T-helper 1 cell treated with Interleukin-12 subunit alpha and Interleukin-12 subunit beta and Interleukin-4 antibody, amounts not matched to agents 30 ng/mL and 1 ng/mL, for 36 hours (primary cell): Measurements from ENCODE around the gene SIGLEC15. TPM values are rescaled to one million over a fixed set of nuclear protein-coding genes. Genes with fewer than 3 reads are reported as not detected.
"Not testable (repeated sequence)": the region's sequence is repeated elsewhere in the genome, so short reads cannot be mapped to it uniquely, and the experiment has no call there.

Experiments used
- intact Hi-C: fragments of 100-400 bp; cut with micrococcal nuclease; formaldehyde crosslinking; loops from one replicate; pipeline ENCODE4 v1.15.1; 2024
- total RNA-seq: library from RNA; stranded (reverse); gene quantifications from 2 replicates; pipeline ENCODE4 v1.2.3, GENCODE V29; 2022

Gene SIGLEC15
- total RNA-seq, 1 donor from 2014 or later, result not detected

- intact Hi-C loops, result not testable (repeated sequence)
Measured at GRCh38 chr18:45818765-45819164, 6.7 kb upstream of the SIGLEC15 start.

DNA sequence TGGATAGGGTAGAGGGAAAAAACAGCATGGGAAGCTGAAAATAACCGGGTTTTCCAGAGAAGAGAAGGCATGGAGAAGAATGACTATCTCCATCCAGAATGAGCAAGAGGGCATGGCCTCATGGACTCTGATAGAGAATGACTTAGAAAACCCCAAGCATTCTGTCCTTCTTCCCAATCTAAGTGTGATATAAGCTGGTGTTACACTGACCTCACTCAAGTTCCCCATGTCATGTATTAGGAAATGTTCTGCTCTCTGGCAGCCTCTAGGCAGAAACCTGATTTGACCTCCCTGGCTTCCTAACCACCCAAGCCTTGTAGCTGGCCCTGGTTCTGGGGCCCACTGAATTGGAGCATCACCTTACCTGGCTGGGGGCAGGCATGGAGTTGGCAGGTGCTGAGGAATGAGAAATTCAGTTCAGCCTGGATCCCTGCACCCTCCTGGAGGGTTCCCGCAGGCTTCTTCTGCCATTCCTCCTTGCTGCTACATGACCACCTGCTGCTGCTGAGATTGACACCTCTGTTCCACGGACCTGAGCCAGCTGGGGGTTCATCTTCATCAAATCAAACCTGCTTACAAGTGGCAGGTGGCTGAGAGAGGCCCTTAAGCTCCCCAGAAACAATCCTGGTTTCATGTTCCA lies 5.2 kb upstream of the SIGLEC15 start:
- intact Hi-C loops, result no loop called here

DNA sequence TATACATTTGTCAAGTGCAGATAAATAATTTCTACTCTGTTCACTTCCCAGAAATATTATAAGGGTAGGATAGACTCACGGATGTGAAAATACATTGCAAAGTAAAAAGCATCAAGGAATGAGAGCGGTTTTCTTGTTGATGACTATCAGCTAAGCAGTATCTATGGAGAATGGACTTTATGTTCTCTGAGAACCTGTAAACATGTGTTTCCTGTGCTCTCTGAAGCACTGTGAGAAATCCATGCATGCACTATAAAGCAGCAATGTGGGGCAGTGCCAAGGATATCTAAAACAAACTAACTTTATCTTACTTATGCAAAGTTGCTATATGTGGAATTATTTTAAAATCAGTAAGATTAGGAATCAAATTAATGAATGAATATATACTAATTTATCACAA lies 4.4 kb upstream of the SIGLEC15 start:
- intact Hi-C loops, result no loop called here

DNA sequence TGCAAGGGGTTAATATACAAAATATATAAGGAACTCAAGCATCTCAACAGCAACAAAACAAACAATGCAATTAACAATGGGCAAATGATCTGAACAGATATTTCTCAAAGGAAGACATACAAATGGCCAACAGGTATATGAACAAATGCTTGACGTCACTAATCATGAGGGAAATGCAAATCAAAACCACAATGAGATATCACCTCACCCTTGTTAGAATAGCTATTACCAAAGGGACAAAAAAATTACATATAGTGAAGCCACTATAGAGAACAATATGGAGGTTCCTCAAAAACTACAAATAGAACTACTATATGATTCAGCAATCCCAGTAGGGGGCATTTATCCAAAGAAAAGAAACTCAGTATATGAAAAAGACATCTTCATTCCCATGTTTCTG lies 3.8 kb upstream of the SIGLEC15 start:
- intact Hi-C loops, result no loop called here

GRCh38 chr18:45826084-45826483 lies 609 bp downstream of the SIGLEC15 start:
- intact Hi-C loops, result no loop called here

DNA sequence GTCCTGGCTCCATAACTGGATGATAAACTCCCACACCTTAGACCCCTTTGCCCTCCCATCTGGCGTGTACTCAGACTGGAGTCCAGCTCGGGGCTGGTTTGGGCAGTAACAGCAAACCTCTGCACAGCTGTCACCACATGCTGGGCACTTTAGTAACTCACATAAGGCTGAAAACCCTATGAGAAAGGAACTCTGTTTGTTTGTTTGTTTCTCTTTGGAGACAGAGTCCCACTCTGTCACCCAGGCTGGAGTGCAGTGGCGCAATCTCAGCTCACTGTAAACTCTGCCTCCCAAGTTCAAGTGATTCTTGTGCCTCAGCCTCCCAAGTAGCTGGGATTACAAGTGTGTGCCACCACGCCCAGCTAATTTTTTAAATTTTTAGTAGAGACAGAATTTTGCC lies 1.2 kb downstream of the SIGLEC15 start:
- intact Hi-C loops, result not testable (repeated sequence)

DNA sequence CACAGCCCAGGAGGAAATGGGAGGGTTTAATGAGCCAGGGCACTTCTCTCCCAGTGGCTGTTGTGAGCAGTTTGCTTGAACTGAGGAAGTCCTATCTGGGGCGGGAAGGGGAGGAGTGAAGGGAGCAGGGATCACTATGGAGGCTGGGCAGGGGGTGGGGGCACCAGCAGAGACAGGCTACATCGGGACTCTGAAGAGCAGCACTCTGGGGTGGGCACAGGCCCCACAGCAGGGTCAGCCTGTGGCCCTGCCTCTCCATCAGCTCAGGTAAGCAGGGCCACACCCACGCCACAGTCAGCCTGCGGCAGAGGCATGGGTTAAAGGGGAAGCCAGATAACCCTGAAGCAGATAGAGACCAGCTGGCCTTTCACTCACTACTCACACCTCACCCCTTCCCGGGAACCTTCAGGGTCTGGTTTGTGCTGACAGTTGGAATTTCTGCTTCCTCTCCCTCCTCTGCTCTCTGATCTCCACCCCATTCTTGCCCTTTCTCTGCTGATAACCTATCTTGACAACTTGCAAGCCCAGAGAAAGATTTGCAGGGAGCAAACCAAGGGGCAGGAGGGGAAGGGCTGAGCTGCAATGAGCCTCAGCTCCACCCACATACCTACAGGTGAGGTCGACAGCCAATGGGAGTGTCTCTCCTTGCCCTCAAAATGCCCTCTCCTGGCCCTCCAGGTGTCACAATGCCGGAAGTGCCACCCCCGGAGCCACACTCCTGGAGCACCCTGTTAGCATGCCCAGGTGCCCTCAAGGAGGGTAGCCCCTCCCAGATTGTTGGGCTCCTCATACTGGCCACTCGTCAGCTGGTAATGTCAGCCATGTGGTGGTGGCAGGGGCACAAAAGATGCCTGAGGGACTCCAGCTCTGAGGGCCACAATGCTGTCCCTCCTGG lies 3.7 kb downstream of the SIGLEC15 start:
- intact Hi-C loops, result no loop called here

DNA sequence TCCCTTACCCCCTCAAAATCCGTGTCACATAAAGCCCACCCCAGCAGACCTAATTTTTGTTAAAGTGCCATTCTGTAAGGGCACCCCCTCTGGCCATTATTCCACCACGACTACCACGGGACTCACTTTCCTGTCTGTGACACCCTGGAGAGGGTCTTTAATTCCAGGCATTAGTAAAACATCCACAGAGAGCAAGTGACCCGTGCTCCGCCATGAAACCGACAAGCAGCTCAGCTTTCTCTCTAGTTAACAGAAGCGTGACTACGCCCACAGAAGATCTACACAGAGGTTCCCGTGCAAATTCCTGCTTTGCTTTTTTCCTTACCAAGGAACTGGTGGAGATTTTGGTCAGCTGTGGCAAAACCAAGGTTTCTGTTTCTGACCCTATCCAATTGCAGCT lies 4.4 kb downstream of the SIGLEC15 start:
- intact Hi-C loops, result no loop called here

DNA sequence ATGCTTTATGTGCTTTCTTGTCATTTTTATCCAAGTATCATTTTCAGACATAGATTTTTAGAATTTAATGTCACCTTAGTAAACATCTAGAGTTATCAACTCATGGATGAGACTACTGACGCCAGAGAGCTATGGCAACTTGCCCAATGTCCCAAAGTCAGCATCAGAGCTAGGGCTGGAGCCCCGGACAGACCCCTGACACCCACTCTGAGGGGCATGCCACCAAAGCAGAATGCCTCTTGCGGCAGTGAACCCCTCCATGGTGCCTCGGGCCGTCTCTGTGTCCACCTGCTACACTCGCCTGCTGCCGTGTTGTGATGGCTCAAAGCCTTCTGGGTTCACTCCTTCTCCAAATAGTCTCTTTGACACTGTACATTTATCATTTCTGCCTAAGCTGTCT lies 5.4 kb downstream of the SIGLEC15 start:
- intact Hi-C loops, result no loop called here

DNA sequence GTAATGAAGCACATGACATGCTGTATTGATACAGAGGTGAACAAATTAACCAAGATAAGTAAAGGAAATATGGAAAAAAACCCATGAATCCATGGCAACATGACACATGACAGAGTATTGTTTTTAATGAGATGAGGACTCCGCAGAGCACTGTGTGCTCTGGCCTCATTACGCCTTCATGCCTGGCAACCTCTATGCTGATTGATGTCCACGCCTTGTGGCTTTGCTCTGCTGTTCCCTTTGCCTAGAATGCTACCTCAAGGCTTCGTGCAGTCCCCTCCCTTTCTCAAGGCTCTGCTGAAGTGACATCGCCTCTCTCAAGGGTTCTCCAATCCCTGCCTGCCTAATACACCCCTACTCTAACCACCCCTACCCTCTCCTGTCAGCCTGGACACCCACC lies 8.4 kb downstream of the SIGLEC15 start:
- intact Hi-C loops, result no loop called here

- intact Hi-C loops, result no loop called here
Measured at GRCh38 chr18:45834306-45834705, 8.8 kb downstream of the SIGLEC15 start.

GRCh38 chr18:45835057-45835636 lies 9.7 kb downstream of the SIGLEC15 start:
- intact Hi-C loops, result no loop called here

- intact Hi-C loops, result loop anchor here (1.0 kb wide), 1 partner anchor 113 kb away; no protein-coding TSS in a partner anchor
Measured at GRCh38 chr18:45836242-45837205, 11.0 kb downstream of the SIGLEC15 start.

GRCh38 chr18:45837283-45838070 lies 12.0 kb downstream of the SIGLEC15 start:
- intact Hi-C loops, result loop anchor here (1.0 kb wide), 1 partner anchor 114 kb away; no protein-coding TSS in a partner anchor

- intact Hi-C loops, result loop anchor here (1.0 kb wide), 4 partner anchors 129 to 173 kb away; partner anchors contain the start of gene EPG5
Measured at GRCh38 chr18:45838302-45839070, 13.0 kb downstream of the SIGLEC15 start.

DNA sequence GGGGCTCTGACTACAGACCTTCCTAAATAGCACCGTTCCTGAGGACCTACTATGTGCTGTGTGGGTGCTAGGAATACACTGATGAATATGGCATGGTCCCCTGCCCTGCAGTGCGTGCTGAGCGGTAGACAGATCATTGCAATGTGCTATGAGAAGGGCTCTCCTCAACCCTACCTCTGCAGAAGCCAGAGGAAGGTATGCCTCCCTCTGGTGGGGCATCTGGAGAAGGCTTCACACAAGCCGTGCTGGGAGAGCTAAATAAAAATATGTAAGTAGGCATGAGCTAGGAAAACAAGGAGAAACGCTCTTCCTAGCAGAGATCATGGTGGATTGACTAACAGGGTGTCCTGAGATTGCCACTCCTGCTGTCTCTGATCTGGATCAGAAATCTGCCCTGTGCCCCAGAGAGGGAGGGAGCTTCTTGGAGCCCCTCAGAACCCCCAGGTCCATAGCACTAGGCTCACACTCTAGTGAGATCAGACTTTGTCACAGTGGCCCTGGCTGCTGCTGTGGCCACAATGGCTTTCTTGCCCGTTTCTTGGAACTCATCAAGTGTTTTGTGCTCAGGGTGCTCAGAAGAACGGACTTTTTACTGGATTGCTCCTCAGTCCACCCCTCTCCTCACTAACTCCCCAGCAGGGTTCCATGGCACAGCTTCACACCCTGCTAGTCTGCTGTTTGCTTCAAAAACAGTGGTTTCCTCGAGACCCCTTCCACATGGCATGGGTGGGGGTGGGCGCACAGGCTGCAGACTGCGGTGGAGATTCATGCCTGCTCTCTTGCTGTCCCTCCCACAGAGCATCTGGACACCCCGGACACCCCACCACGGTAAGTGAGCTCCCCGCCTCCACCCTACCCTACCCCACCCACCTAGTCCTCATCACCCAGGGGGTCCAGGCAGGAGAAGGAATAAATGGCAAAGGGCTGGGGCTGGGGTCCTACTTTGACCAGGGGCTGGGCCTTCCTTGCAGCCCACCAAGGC lies 14.2 kb downstream of the SIGLEC15 start:
- intact Hi-C loops, result loop anchor here (1.0 kb wide), 4 partner anchors 128 to 174 kb away; partner anchors contain the start of gene EPG5

DNA sequence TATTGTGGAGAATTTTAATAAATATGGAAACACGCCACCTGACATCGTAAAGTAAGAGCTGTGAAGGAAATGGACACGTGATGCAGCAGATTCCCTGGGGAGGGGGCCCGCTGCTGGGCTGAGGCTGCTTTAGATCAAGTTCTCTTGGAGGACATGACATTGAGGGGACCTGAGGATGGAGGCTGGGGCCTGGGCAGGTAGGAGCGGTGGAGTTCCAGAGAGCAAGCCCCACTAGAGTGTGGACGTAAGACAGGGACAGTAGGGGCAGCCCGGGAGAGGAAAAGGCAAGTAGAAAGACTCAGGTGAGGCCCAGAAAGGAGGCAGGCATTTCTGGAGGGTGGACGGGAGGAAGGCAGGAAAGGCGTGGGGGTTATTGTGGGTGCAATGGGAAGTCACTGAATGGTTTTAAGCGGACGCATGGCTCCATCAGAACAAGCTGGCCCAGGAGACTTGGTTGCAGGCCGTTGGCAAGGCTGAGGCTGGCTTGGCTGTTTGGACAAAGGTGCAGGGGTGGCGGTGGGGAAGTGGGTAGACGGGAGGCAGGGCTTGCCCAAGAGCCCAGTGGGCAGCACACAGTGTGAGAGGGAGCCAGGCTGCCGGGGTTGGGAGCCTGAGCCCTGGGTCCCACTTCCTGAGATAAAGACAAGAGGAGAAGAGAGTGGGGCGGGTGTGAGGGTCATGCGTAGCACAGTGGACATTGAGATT lies 15.7 kb downstream of the SIGLEC15 start:
- intact Hi-C loops, result no loop called here
